ENCODE results near the gene PTPRN2. TPM values are rescaled to one million over a fixed set of nuclear protein-coding genes. Genes with fewer than 3 reads are reported as not detected.
A peak's percentile ranks its signal among the peaks of the same experiment; 100 is the strongest.

Gene PTPRN2
- polyA plus RNA-seq, 4 donors: 7.2 to 9.2 (median 7.5) TPM

GRCh38 chr7:158498443-158499081 is 89.1 kb downstream of the PTPRN2 start:
- no peak for DNase-seq (ENCODE audit: low read depth in 4 of 4, low spot score in 3 of 4)

GRCh38 chr7:158497627-158498026 is 90.0 kb downstream of the PTPRN2 start:
- DNase-seq (ENCODE audit: low read depth in 4 of 4, low spot score in 3 of 4): no peak

DNA sequence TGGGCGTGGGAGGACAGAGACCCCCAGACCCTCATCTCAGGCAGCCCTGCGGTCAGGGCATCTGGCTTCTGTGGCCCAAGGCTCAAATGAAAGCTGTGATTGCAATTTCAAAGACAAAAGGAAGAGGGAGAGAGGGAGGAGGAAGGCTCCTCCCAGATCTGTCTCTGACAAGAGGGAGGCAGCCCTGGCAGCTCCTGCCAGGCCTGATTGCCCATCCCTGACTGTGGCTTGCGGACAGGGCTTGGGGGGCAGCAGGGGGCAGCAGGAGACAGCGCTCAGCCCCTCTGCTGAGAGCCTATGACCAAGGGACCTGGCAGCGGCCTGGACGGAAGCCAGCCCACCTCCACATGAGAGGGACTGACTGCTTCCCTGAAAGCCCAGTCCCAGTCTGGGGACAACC is 91.8 kb downstream of the PTPRN2 start:
- peak in 3 of 4 donors; percentile 8 to 33 (median 14) for DNase-seq (ENCODE audit: low read depth in 4 of 4, low spot score in 3 of 4)

DNA sequence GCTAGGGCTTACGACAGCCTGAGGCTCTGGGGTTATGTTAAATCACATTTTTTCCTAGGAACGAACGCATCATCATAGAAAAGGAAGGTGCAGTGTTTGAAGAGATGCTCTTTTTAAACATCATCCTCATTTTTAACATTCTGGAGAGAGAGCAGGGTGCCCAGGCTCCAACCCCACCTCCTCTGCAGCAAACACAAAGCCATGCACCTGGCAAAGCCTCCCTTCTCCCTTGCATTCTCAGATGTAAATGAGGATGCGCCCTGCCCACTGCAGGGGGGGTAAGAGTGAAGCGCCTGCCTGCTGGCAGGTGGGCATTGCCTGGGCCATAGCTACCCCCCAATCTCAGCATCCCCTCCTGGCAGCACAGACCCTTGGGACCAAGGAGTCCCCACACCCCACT is 92.4 kb downstream of the PTPRN2 start:
- no peak for DNase-seq (ENCODE audit: low read depth in 4 of 4, low spot score in 3 of 4)

GRCh38 chr7:158494643-158495042 is 93.0 kb downstream of the PTPRN2 start:
- no peak for DNase-seq (ENCODE audit: low read depth in 4 of 4, low spot score in 3 of 4)

DNA sequence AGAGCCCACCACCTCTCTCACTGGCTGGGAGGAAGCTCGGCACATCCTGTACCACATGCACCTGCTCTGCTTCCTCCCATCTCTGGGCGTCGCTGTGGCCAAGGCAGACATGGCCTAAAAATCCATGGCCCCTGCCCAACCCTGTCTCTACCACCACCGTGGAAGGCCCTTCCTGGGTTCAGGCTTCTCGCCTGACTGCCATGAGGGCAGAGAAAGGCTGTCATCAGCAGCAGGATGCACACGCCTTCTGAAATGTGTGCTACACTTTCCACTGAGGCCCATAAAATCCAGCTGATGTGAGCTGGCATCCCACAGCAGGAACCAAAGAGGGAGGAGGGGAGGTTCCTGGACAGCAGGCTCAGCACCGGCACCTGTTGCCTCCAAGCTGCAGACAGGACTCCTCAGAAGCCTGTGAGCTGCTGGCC is 93.4 kb downstream of the PTPRN2 start:
- DNase-seq (ENCODE audit: low read depth in 4 of 4, low spot score in 3 of 4): no peak

GRCh38 chr7:158492367-158492764 is 95.3 kb downstream of the PTPRN2 start:
- no peak for DNase-seq (ENCODE audit: low read depth in 4 of 4, low spot score in 3 of 4)

- no peak for DNase-seq (ENCODE audit: low read depth in 4 of 4, low spot score in 3 of 4)
Measured at GRCh38 chr7:158491094-158491493, 96.5 kb downstream of the PTPRN2 start.

DNA sequence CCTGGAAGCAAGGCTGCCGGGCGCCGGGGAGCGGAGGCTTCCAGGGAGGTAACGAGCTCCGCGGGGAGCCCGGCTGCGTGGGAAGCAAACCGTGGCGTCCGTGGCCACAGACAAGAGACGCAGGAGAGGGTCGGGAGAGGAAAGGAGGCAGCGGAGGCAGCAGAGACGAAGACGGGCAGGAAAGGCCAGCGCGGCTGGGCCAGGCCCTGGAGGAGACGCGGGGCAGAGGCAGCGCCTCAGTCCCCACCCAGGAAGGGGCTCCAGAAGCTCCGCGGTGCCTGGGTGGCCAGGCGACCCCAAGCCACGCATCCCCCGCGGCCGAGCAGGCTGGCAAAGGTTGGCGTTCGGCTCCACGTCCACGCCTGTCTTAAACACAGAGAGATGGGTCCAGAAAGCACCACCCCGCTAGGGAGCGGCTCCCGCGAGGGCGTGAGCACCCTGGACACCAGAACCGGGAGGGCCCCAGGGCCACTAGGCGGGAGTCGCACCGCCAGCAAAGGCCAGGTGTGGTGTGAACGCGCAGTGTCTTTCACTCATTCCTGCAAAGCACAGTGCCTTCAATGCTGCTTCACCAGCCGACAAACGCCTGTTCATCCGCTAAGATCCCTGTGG is 97.3 kb downstream of the PTPRN2 start:
- DNase-seq (ENCODE audit: low read depth in 4 of 4, low spot score in 3 of 4): no peak

DNA sequence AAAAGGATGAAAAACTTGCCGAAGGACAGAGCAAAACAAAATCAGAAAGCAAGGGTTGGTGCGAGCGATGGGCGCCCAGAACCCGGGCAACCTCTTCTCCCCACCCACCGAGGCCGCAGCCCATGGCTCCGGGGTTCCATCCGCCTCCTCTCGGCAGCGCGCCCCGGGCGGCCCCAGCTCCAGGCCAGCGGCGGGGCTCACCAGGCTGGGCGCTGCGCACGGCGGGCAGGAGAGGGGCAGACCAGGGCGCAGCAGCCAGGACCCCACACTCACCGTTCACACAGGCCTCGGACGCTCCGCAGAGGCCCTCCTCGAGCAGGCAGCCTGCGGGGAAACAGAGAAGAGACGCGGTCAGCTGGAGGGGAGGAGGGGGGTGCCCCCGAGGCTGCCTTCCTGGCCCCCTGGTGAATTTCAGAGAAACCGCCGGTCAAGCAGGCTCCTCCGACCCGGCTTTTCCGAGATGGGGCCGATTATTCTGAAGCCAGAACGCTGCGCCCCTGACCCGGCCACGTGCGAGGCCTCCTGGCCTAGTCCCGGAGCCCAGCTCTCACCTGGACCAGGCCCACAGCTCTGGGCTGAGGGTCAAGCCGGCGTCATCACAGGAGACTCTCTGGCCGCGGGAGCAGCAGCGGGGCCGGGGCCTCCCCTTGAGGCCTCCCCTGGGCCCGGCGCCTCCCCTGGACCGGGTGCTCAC is 98.0 kb downstream of the PTPRN2 start:
- DNase-seq (ENCODE audit: low read depth in 4 of 4, low spot score in 3 of 4): no peak

DNA sequence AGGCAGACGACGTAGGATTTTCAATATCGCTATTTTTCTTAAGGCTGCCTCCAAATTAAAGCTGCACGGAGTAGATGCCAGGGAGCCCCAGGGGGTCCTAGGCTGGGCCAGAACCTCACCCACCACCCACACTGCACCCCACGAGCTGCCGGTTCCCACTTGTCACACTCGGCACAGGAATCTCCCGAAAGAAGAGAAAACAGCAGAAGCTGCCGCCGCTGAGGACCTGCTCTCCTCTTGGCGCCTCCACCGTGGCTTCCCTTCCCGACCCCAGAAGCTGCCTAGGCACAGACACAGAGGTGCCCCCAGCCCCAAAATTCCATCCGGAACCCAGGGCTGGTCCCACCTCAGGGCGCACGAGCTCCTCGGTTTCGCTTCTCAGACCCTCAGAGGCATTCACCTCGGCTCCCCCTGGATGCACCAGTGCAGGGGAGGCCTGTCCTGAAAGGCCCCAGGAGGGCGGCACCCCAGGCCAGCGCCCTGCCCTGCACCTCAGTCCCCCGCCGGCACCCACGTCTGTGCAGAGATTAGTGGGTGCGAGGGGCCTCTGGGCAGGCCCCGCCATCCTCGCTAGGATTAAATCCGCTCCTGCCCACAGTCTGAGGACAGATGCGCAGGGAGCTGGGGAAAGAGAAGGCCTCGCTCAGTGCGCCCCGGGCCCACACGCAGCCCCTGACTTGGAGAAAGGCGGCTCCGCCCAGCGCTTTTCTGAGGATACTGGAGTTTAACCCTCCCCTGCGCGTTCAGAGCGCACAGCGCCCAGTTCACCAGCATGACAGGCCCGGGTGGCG is 99.2 kb downstream of the PTPRN2 start:
- no peak for DNase-seq (ENCODE audit: low read depth in 4 of 4, low spot score in 3 of 4)

- DNase-seq (ENCODE audit: low read depth in 4 of 4, low spot score in 3 of 4): no peak
Measured at GRCh38 chr7:158487631-158488151, 99.9 kb downstream of the PTPRN2 start.

- no peak for DNase-seq (ENCODE audit: low read depth in 4 of 4, low spot score in 3 of 4)
Measured at GRCh38 chr7:158486919-158487318, 100.7 kb downstream of the PTPRN2 start.

DNA sequence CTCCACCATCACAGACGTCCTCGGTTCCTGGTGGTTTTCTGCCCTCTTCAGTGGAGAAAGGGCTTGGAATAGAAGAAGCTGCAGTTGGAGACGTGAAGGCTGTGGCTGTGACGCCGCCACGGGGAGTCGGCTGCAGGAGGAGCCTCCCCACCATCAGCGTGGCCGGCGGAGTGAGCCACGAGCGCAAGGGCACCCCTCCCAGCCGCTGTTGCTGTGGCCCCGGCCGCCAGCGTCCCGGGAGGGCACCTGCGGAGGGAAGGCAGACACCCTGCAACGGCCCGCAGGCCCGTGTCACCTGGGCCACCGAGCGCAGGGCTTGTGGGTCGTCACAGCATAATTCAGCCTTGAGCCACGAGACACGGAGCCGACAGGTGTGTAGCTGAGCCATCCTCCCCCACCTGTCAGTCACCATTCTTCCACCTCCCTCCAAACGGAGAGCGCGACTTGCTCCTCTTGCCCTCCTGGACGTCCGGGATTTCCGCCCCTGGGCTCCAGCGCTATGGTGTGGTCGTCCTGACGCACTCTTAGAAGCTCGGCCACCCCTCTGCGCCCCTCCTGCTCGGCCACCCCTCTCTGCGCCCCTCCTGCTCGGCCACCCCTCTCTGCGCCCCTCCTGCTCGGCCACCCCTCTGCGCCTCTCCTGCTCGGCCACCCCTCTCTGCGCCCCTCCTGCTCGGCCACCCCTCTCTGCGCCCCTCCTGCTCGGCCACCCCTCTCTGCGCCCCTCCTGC is 102.7 kb downstream of the PTPRN2 start:
- DNase-seq (ENCODE audit: low read depth in 4 of 4, low spot score in 3 of 4): no peak

DNA sequence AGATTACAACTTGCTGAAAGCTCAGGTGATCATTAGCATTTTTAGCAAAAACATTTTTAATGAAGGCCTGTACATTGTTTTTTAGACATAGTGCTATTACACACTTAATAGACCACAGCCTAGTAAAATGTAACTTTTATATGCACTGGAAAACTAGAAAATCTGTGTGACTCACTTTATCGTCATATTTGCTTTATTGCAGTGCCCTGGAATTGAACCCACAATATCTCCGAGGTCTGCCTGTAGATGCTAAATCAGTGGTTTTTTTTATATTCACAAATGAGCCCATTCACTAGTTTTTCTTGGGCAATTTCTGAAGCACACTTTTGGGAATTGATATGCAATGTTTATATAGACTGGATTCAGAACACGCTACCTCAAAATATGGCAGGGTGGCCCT is 105.1 kb downstream of the PTPRN2 start:
- no peak for DNase-seq (ENCODE audit: low read depth in 4 of 4, low spot score in 3 of 4)

DNA sequence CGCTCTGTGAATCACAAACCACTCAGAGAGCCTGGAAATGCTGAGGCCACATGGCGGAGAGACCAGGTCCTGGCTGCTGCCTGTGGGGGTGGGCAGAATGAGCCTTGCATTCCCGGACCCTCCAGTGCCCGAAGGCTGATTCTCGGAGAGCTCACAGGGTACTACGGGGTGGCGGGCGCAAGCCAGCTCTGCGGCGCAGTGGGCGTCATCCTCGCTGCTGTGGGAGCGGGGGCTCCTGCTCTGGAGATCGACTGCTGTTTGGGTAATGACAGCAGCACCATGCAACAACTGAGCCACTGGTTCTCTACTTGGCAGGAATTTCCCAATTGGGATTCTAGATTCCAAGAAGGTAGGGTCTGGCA is 108.0 kb downstream of the PTPRN2 start:
- no peak for DNase-seq (ENCODE audit: low read depth in 4 of 4, low spot score in 3 of 4)

DNA sequence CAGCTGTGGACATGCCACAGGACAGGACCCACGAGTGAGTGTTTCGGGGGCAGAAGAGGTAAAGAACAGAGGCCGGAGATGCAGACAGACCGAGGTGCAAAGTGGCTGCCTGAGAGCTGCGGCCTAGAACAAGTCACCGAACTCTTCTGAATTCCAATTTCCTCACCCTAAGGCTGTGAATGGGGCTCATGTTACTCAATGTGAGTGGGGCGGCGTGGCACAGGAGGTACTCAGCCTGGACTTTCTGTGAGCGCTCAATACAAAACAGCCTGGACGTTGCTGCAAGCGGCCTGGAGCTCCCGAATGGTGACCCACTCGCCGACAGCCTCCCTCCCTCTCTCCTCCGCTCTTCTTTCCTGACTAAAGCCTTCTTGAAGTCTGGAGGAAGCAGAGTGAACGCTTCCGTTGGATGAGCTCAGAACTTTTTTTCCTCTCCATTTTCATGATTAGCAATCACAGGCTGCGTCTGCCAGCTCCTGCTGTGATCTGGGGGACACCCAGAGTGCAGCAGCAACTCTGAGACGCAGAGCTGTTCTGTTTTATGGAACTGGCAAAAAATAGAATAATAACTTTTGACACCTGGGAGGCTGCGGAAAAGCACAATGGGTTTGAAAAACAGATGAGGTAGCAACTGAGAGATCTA is 108.5 kb downstream of the PTPRN2 start:
- DNase-seq (ENCODE audit: low read depth in 4 of 4, low spot score in 3 of 4): no peak

DNA sequence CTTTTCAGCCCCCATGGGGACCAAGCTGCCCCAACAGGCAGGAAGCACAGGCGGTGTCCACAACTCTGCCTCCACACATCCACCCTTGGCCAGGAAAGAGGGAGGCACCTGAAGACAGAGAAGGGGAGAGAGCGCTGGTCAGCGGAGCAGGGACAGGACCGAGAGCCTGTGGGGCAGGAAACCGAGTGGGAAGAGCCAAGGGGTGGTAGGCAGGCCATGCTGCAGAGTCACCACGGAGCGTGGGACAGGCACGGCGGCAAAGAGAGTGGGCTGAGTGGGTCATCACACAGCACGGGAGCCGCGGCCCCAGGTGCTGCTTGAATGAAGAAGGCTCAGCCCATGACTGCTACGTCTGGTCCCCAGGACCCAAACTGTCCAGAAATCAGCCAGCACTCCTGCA is 109.8 kb downstream of the PTPRN2 start:
- DNase-seq (ENCODE audit: low read depth in 4 of 4, low spot score in 3 of 4): no peak

DNA sequence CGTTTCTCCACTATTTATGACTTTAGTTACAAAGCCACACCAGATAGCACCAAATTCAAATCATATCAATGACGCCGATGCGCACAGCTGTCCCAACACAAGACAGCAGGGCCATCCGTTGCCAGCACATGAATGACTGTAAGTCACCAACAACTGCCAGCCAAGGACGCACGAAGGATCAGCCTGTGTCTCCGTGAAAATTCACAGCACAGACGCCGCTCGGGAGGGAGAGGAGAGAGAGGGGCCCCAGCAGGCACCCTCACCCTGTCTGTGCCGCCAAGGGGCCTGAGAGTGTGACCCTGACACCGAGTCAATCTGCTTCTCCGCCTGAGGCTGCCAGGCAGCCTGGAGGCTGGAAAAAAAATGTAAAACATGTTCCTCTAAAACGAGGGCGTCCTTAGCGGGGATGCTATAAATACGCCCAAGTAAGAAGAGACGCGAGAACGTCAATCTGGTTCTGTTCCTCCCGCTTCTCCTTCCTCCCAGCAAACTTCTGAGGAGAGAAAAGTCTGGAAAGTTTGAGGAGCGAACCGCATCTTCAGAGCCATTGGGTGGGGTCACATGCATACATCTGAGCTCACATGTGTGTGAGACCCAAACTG is 111.2 kb downstream of the PTPRN2 start:
- DNase-seq (ENCODE audit: low read depth in 4 of 4, low spot score in 3 of 4): no peak

GRCh38 chr7:158475679-158476052 is 112.0 kb downstream of the PTPRN2 start:
- no peak for DNase-seq (ENCODE audit: low read depth in 4 of 4, low spot score in 3 of 4)

Measured in left renal pelvis (tissue), 4 donors.